SK-N-SH (cell line): ENCODE data around the gene RFX1. TPM values are rescaled to one million over a fixed set of nuclear protein-coding genes. Genes with fewer than 3 reads are reported as not detected.

Experiments
- CTCF ChIA-PET: fragments of 300-600, 350-600 bp; formaldehyde crosslinking; extraction: SDS; loops from one replicate; lab custom pipeline; 2021; lab: Yijun Ruan, JAX
- POLR2A ChIA-PET: fragments of 350-600 bp; sonication (Branson Sonifier 250); formaldehyde crosslinking; extraction: SDS; loops from one replicate; lab custom pipeline; 2020; ENCODE audit warnings: antibody characterized with exemption, inconsistent platforms; lab: Yijun Ruan, JAX
- DNase-seq: peaks from one replicate; pipeline ENCODE4 v3.0.0; 2012
- H2AFZ ChIP-seq: fragments of 200-600 bp; sonication (generic); 2 replicates; pipeline ENCODE4 v1.8.1; 2016; ENCODE audit warnings: antibody characterized with exemption, mild to moderate bottlenecking, low read depth
- H3F3A ChIP-seq: fragments of 200-600 bp; sonication (generic); replicated peaks from 2 replicates; pipeline ENCODE3; 2016; ENCODE audit warnings: antibody characterized with exemption, mild to moderate bottlenecking; ENCODE audit not compliant: insufficient read depth
- H3K27ac ChIP-seq, 2 experiments: fragments of 200-500 bp in 1 of 2; fragments of 200-600 bp in 1 of 2; sonication (Bioruptor generic) in 1 of 2; sonication (generic), shearing (Covaris generic) in 1 of 2; 2 replicates each; pipeline versions ENCODE4 v1.5.1 to v1.6.1; 2014 to 2016; ENCODE audit warnings: low read depth in 2 of 2, inconsistent platforms in 1 of 2, low read length in 1 of 2, mild to moderate bottlenecking in 1 of 2, mixed read lengths in 1 of 2
- H3K27me3 ChIP-seq: fragments of 200-600 bp; sonication (generic), shearing (Covaris generic); 2 replicates; pipeline ENCODE4 v1.6.1; 2016; ENCODE audit warnings: mixed run types; ENCODE audit not compliant: insufficient read depth
- H3K36me3 ChIP-seq, 2 experiments: fragments of 200-500 bp in 1 of 2; fragments of 200-600 bp in 1 of 2; sonication (Bioruptor generic) in 1 of 2; sonication (generic) in 1 of 2; replicated peaks in 1 of 2; 2 replicates each; pipeline versions ENCODE3 to v1.5.1; 2014 to 2016; ENCODE audit warnings: low read length in 1 of 2, mild to moderate bottlenecking in 1 of 2; ENCODE audit not compliant: insufficient read depth in 2 of 2, control insufficient read depth in 1 of 2
- H3K4me1 ChIP-seq, 2 experiments: fragments of 200-500 bp in 1 of 2; fragments of 200-600 bp in 1 of 2; sonication (Bioruptor generic) in 1 of 2; sonication (generic), shearing (Covaris generic) in 1 of 2; 2 replicates each; pipeline versions ENCODE4 v1.5.1 to v1.6.1; 2014 to 2016; ENCODE audit warnings: low read depth in 1 of 2, low read length in 1 of 2, mixed run types in 1 of 2; ENCODE audit not compliant: insufficient read depth in 2 of 2, control insufficient read depth in 1 of 2
- H3K4me2 ChIP-seq: fragments of 200-600 bp; sonication (generic), shearing (Covaris generic); 2 replicates; pipeline ENCODE4 v1.6.1; 2017; ENCODE audit warnings: mixed run types
- H3K4me3 ChIP-seq, 2 experiments: fragments of 200-500 bp in 1 of 2; fragments of 200-600 bp in 1 of 2; sonication (Bioruptor generic) in 1 of 2; sonication (generic), shearing (Covaris generic) in 1 of 2; 2 replicates each; pipeline versions ENCODE4 v1.5.1 to v1.8.1; 2014 to 2016; ENCODE audit warnings: low read depth in 2 of 2, inconsistent platforms in 1 of 2, low read length in 1 of 2, mild to moderate bottlenecking in 1 of 2, mixed read lengths in 1 of 2, moderate library complexity in 1 of 2
- H3K79me2 ChIP-seq: fragments of 200-600 bp; sonication (generic); 2 replicates; pipeline ENCODE4 v1.8.1; 2017; ENCODE audit warnings: mild to moderate bottlenecking; ENCODE audit not compliant: insufficient read depth
- H3K9ac ChIP-seq: fragments of 200-600 bp; sonication (generic); 2 replicates; pipeline ENCODE4 v1.6.1; 2017; ENCODE audit warnings: mixed run types
- H3K9me2 ChIP-seq: fragments of 200-600 bp; sonication (generic); 2 replicates; pipeline ENCODE4 v1.6.1; 2017; ENCODE audit warnings: mixed run types
- H3K9me3 ChIP-seq: fragments of 200-600 bp; sonication (generic); 2 replicates; pipeline ENCODE4 v1.6.1; 2017; ENCODE audit warnings: mixed run types, mild to moderate bottlenecking, moderate library complexity
- H4K20me1 ChIP-seq: fragments of 200-600 bp; sonication (generic); 2 replicates; pipeline ENCODE4 v1.6.1; 2017; ENCODE audit warnings: mild to moderate bottlenecking, mixed run types; ENCODE audit not compliant: insufficient read depth
- CTCF ChIP-seq: fragments of 200-600 bp; sonication (generic); IDR thresholded peaks from 2 replicates; pipeline ENCODE4 v1.6.1; 2017; ENCODE audit warnings: antibody characterized with exemption, mild to moderate bottlenecking, moderate library complexity
- GABPA ChIP-seq: IDR thresholded peaks from 2 replicates; pipeline ENCODE4 v1.4.0; 2012; ENCODE audit warnings: low read depth, mild to moderate bottlenecking
- MAX ChIP-seq: IDR thresholded peaks from 2 replicates; pipeline ENCODE4 v1.4.0; 2012; ENCODE audit warnings: low read depth
- POLR2AphosphoS5 ChIP-seq: IDR thresholded peaks from 2 replicates; pipeline ENCODE4 v1.6.1; 2012; ENCODE audit warnings: low read depth, low read length
- REST ChIP-seq: IDR thresholded peaks from 2 replicates; pipeline ENCODE4 v1.6.1; 2012; ENCODE audit warnings: mild to moderate bottlenecking, low read depth, low read length, moderate library complexity
- RXRA ChIP-seq: IDR thresholded peaks from 2 replicates; pipeline ENCODE4 v1.4.0; 2012; ENCODE audit warnings: low read depth, mild to moderate bottlenecking, borderline replicate concordance
- SMC3 ChIP-seq: IDR thresholded peaks from 2 replicates; pipeline ENCODE4 v1.6.1; 2012; ENCODE audit warnings: low read depth, low read length, improper control_type of control experiment
- USF1 ChIP-seq: IDR thresholded peaks from 2 replicates; pipeline ENCODE4 v1.4.0; 2012; ENCODE audit warnings: low read depth, borderline replicate concordance
- ZBTB33 ChIP-seq: IDR thresholded peaks from 2 replicates; pipeline ENCODE4 v1.4.0; 2012; ENCODE audit warnings: low read depth, borderline replicate concordance
- WGBS: methylation state at CpG from one replicate; pipeline ENCODE4 v1.1.6; 2017; ENCODE audit warnings: low lambda C conversion rate; 5-methylcytosine and 5-hydroxymethylcytosine counted together
- polyA plus RNA-seq, 3 experiments: library from polyadenylated mRNA; depleted of rRNA; stranded (reverse); fragments of >200 nt; gene quantifications; 2 replicates each; pipeline ENCODE4 v1.2.3, GENCODE V29; 2012

Gene RFX1
- polyA plus RNA-seq, 1 of the 3 experiments (the other 2 are of a cell fraction) = 1.5 TPM

- TF ChIP-seq CTCF (no peak), POLR2AphosphoS5 (no peak), MAX (no peak), GABPA (no peak), RXRA (no peak), SMC3 (no peak), ZBTB33 (no peak), REST (no peak), USF1 (no peak)
- no peak overlapping the region for H3K9ac ChIP-seq
Measured at GRCh38 chr19:13968999-13969398, 37.1 kb downstream of the RFX1 start.

More at GRCh38 chr19:13968999-13969398, 37.1 kb downstream of the RFX1 start:
- DNase-seq = no peak
- H4K20me1 ChIP-seq = no peaks in the 10 kb centered on the region
- no peak overlapping the region for H3K4me2 ChIP-seq
- ChIA-PET POLR2A (no interaction called here), CTCF (interaction anchor here (0.9 to 1.3 kb wide), 2 partner anchors 15 to 89 kb away, joined by 3 to 4 read pairs; no protein-coding TSS in a partner anchor)
- H2AFZ ChIP-seq = no peak overlapping the region
- H3K79me2 ChIP-seq = no peaks in the 10 kb centered on the region
- 97% methylated on average over 16 of the region's 18 CpGs for WGBS
- H3K27me3 ChIP-seq = no peaks in the 10 kb centered on the region
- peaks cover 5% of the 10 kb centered on the region for H3F3A ChIP-seq
- no peaks in the 10 kb centered on the region for H3K9me2 ChIP-seq
- H3K4me1 ChIP-seq = no peaks in the 10 kb centered on the region
- no peak overlapping the region for H3K4me3 ChIP-seq
- no peak overlapping the region for H3K27ac ChIP-seq
- H3K36me3 ChIP-seq = peaks cover 0 to 10% of the 10 kb centered on the region in 2 experiments
- no peaks in the 10 kb centered on the region for H3K9me3 ChIP-seq
